ENCODE data around the gene DENND5A.

DNA sequence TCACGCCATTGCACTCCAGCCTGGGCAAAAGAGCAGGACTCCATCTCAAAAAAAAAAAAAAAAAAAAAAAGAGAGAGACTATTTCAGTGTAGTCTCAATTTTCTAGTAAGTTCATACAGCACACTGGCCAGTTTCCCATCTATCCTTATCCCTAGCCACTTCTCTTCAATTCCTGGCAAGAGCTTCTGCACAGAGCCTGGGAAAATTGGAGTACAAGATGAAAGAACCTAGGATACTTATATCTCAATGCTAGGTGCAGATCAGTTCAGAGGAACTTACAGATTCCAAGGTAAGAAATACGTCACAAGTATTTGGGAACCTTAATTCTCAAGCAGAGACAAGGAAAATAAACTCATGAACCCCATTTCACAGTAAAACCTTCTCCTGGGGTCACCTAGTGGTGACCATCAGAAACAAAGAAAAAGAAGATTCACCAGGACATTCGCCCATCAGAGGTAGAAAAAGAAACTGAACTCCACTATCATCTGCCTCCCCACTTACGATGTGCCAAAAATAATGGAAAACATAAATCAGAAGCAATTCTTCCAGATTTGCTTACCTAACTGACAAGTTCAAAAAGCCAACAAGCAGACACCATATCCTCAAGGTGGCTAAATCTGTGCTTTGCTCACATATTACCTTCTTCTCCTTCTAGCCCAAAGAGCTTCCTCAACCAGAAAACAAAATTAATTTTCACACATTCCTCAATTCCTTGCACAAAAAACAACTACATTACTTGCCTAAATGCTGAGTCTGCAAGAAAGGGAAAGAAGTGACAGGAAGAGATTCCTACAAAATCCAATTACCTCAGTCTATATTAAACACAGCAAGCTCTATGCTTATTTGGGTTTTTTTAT, 4.9 kb downstream of the DENND5A start:
- TF ChIP-seq EP300 (IDR thresholded peaks at IDR 0.05) (no peak), POLR2A (IDR thresholded peaks at IDR 0.05) (no peak)
- TF ChIP-seq, protein P1, sequence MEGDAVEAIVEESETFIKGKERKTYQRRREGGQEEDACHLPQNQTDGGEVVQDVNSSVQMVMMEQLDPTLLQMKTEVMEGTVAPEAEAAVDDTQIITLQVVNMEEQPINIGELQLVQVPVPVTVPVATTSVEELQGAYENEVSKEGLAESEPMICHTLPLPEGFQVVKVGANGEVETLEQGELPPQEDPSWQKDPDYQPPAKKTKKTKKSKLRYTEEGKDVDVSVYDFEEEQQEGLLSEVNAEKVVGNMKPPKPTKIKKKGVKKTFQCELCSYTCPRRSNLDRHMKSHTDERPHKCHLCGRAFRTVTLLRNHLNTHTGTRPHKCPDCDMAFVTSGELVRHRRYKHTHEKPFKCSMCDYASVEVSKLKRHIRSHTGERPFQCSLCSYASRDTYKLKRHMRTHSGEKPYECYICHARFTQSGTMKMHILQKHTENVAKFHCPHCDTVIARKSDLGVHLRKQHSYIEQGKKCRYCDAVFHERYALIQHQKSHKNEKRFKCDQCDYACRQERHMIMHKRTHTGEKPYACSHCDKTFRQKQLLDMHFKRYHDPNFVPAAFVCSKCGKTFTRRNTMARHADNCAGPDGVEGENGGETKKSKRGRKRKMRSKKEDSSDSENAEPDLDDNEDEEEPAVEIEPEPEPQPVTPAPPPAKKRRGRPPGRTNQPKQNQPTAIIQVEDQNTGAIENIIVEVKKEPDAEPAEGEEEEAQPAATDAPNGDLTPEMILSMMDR (IDR thresholded peaks at IDR 0.05): peak in 3 of 5 experiments; percentile 12 to 19 (median 13)
